B cell (primary cell): Measurements from ENCODE around the gene EDC3. TPM values are rescaled to one million over a fixed set of nuclear protein-coding genes. Genes with fewer than 3 reads are reported as not detected.

Experiments used
- ATAC-seq: fragments of 200-7000 bp; cut with Tn5 transposase; one replicate; pipeline ENCODE4 v1.10.0; 2021; ENCODE audit warnings: low read depth, mild to moderate bottlenecking, moderate number of reproducible peaks, moderate library complexity
- CTCF ChIA-PET: fragments of 350-600 bp; sonication (Branson Sonifier 250); formaldehyde crosslinking; loops from one replicate; lab custom pipeline; 2021; ENCODE audit warnings: antibody characterized with exemption, inconsistent platforms; lab: Charles Lee
- POLR2A ChIA-PET: fragments of 350-600 bp; sonication (Branson Sonifier 250); formaldehyde crosslinking; loops from one replicate; lab custom pipeline; 2021; ENCODE audit warnings: antibody characterized with exemption; lab: Charles Lee
- DNase-seq: peaks from one replicate; pipeline ENCODE4 v3.0.0; 2013
- H2AFZ ChIP-seq: 2 replicates; pipeline ENCODE4 v1.6.1; 2012; ENCODE audit warnings: mild to moderate bottlenecking, low read depth, low read length; ENCODE audit not compliant: insufficient read depth, poor library complexity, severe bottlenecking
- H3K27ac ChIP-seq, 2 donors: 1 replicate in 1 of 2; 2 replicates in 1 of 2; pipeline ENCODE4 v1.5.1; 2012 to 2013; ENCODE audit warnings: low read length in 2 of 2, mild to moderate bottlenecking in 2 of 2, moderate library complexity in 1 of 2
- H3K27me3 ChIP-seq, 4 experiments: fragments of 200-600 bp in 1 of 4; sonication (generic) in 1 of 4; replicated peaks in 1 of 4; 1 replicate in 2 of 4; 2 replicates in 2 of 4; pipeline versions ENCODE4 v1.6.1 to v1.7.0; 2013 to 2016; ENCODE audit warnings: low read length in 3 of 4, mild to moderate bottlenecking in 2 of 4, mixed read lengths in 1 of 4, moderate library complexity in 1 of 4; ENCODE audit not compliant: insufficient read depth in 4 of 4, control insufficient read depth in 3 of 4; ENCODE audit errors: control extremely low read depth in 1 of 4
- H3K36me3 ChIP-seq, 2 experiments: replicated peaks in 1 of 2; 1 replicate in 1 of 2; 2 replicates in 1 of 2; pipeline versions ENCODE4 v1.6.1 to v1.7.1; 2013; ENCODE audit warnings: low read length in 1 of 2; ENCODE audit not compliant: insufficient read depth in 2 of 2, control insufficient read depth in 1 of 2; ENCODE audit errors: control extremely low read depth in 1 of 2, extremely low read depth in 1 of 2
- H3K4me1 ChIP-seq, 2 donors: fragments of 200-600 bp in 1 of 2; sonication (generic) in 1 of 2; 1 replicate in 1 of 2; 2 replicates in 1 of 2; pipeline versions ENCODE4 v1.5.1 to v1.6.1; 2013 to 2017; ENCODE audit warnings: low read length in 2 of 2; ENCODE audit not compliant: control insufficient read depth in 2 of 2, insufficient read depth in 2 of 2
- H3K4me2 ChIP-seq: replicated peaks from 2 replicates; pipeline ENCODE3; 2012; ENCODE audit warnings: mild to moderate bottlenecking, low read depth, low read length; ENCODE audit not compliant: poor library complexity, severe bottlenecking
- H3K4me3 ChIP-seq, 5 experiments: fragments of 200-600 bp in 1 of 5; sonication (generic) in 1 of 5; 1 replicate in 3 of 5; 2 replicates in 2 of 5; pipeline versions ENCODE4 v1.5.1 to v1.7.0; 2011 to 2016; ENCODE audit warnings: low read length in 4 of 5, mild to moderate bottlenecking in 4 of 5, low read depth in 2 of 5, control low read depth in 1 of 5, moderate library complexity in 1 of 5; ENCODE audit not compliant: insufficient read depth in 1 of 5; ENCODE audit errors: control extremely low read depth in 1 of 5, extremely low read depth in 1 of 5
- H3K79me2 ChIP-seq: fragments of 200-600 bp; sonication (generic); one replicate; pipeline ENCODE4 v1.6.0; 2016; ENCODE audit warnings: low read length; ENCODE audit not compliant: control insufficient read depth, insufficient read depth
- H3K9ac ChIP-seq: fragments of 200-600 bp; sonication (generic); 2 replicates; pipeline ENCODE4 v1.6.1; 2017; ENCODE audit warnings: mild to moderate bottlenecking, low read length, moderate library complexity
- H3K9me3 ChIP-seq, 3 donors: one replicate each; pipeline versions ENCODE4 v1.6.1 to v1.7.1; 2013; ENCODE audit warnings: low read length in 2 of 3; ENCODE audit not compliant: control insufficient read depth in 2 of 3, insufficient read depth in 1 of 3; ENCODE audit errors: control extremely low read depth in 1 of 3
- H4K20me1 ChIP-seq: 2 replicates; pipeline ENCODE4 v1.6.0; 2012; ENCODE audit warnings: mild to moderate bottlenecking, low read length; ENCODE audit not compliant: insufficient read depth, control insufficient read depth, poor library complexity, severe bottlenecking
- H3K27ac Mint-ChIP-seq: one replicate; pipeline ENCODE4 v1.8.0; 2021; ENCODE audit warnings: mixed read lengths
- H3K27me3 Mint-ChIP-seq: one replicate; pipeline ENCODE4 v1.8.0; 2021; ENCODE audit warnings: mixed read lengths
- H3K4me1 Mint-ChIP-seq: one replicate; pipeline ENCODE4 v1.8.0; 2021; ENCODE audit warnings: mixed read lengths
- H3K4me3 Mint-ChIP-seq: one replicate; pipeline ENCODE4 v1.8.0; 2021; ENCODE audit warnings: mixed read lengths
- H3K9me3 Mint-ChIP-seq: one replicate; pipeline ENCODE4 v1.8.0; 2022; ENCODE audit warnings: mixed read lengths; ENCODE audit not compliant: insufficient read depth
- EZH2 ChIP-seq: IDR thresholded peaks from 2 replicates; pipeline ENCODE4 v1.6.1; 2012; ENCODE audit warnings: borderline replicate concordance, low read depth, mild to moderate bottlenecking, moderate library complexity, low read length; ENCODE audit not compliant: insufficient read depth, poor library complexity, severe bottlenecking
- WGBS: methylation state at CpG from one replicate; pipeline ENCODE4 v1.1.5; 2013; ENCODE audit warnings: missing lambda C conversion rate; ENCODE audit not compliant: insufficient coverage; 5-methylcytosine and 5-hydroxymethylcytosine counted together
- intact Hi-C: fragments of 100-400 bp; cut with micrococcal nuclease; formaldehyde crosslinking; loops from one replicate; pipeline ENCODE4 v1.10.0; 2022
- polyA plus RNA-seq: library from polyadenylated mRNA; depleted of rRNA; stranded (reverse); fragments of >200 nt; gene quantifications from 2 replicates; pipeline ENCODE4 v1.2.3, GENCODE V29; 2012
- total RNA-seq, 2 donors: library from RNA; stranded (reverse); fragments of 120-200 nt in 1 of 2; gene quantifications; 1 replicate in 1 of 2; 2 replicates in 1 of 2; pipeline versions ENCODE4 v1.2.3 to v1.2.4, GENCODE V29; 2013 to 2022
- TF ChIP-seq, protein P1 (sequence below): fragments of 200-600 bp; IDR thresholded peaks from one replicate; pipeline ENCODE4 v1.8.0; 2022; ENCODE audit warnings: antibody characterized with exemption, mild to moderate bottlenecking

The EDC3 gene
- total and polyA plus RNA-seq, 2 donors (not counting 1 experiment from before 2014, with no cell fraction given), result 16.9 to 55.4 TPM

DNA sequence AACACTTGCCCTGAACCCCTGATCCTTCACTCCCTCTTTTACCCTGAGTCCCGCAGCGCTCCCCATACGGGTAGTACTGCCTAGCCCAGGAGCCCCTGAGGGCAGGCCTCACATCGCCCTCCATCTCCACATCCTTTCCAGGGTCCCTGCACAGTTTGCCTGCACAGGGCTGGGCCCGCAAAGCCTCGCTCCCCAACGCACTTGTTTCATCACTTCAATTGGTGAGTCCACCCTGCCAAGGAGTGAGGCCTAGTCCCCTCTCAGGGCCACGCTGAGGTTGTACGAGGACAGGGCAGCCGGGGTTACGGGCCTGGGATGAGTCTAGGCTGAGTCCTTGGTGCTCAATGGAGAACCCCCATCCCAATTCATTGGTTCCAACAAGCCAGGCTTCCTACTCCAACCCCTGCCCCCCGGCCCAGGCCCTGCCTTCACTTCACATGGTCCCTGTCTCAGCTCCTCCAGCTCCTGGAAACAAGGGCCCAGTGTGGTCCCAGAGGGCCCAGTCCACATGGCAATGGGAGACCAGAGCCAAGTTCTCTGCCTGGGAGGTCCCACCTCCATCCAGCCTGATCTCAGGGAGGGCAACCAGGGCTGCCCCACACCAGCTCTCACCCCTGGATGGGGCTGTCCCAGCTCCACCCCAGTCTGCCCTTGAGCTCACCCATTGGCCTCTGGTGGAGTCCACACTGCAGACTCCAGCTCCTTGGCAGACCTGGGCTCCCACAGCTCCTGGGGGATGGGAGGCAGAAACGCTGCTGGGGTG, 92.6 kb downstream of the EDC3 start:
- H2AFZ ChIP-seq, result no peak overlapping the region
- H4K20me1 ChIP-seq, result no peaks in the 10 kb centered on the region
- 93% methylated on average over 13 of the region's 13 CpGs for WGBS
- no peaks in the 10 kb centered on the region for H3K36me3 ChIP-seq
- no peak overlapping the region for H3K9ac ChIP-seq
- H3K9me3 ChIP-seq, result no peaks in the 10 kb centered on the region
- H3K4me1 Mint-ChIP-seq, result peaks cover 10% of the 10 kb centered on the region
- CTCF ChIA-PET, result no interaction called here
- intact Hi-C loops, result no loop called here
- no peaks in the 10 kb centered on the region for H3K27me3 ChIP-seq
- DNase-seq (no peak), ATAC-seq (no peak)
- H3K27ac Mint-ChIP-seq, result no peak overlapping the region
- no peak overlapping the region for H3K4me2 ChIP-seq
- no peak for TF ChIP-seq EZH2
- TF ChIP-seq, protein P1, sequence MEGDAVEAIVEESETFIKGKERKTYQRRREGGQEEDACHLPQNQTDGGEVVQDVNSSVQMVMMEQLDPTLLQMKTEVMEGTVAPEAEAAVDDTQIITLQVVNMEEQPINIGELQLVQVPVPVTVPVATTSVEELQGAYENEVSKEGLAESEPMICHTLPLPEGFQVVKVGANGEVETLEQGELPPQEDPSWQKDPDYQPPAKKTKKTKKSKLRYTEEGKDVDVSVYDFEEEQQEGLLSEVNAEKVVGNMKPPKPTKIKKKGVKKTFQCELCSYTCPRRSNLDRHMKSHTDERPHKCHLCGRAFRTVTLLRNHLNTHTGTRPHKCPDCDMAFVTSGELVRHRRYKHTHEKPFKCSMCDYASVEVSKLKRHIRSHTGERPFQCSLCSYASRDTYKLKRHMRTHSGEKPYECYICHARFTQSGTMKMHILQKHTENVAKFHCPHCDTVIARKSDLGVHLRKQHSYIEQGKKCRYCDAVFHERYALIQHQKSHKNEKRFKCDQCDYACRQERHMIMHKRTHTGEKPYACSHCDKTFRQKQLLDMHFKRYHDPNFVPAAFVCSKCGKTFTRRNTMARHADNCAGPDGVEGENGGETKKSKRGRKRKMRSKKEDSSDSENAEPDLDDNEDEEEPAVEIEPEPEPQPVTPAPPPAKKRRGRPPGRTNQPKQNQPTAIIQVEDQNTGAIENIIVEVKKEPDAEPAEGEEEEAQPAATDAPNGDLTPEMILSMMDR, result no peak
- no peaks in the 10 kb centered on the region for H3K27me3 Mint-ChIP-seq
- H3K4me3 ChIP-seq, result no peak overlapping the region
- POLR2A ChIA-PET, result no interaction called here
- H3K27ac ChIP-seq, result no peak overlapping the region
- H3K4me3 Mint-ChIP-seq, result no peak overlapping the region
- H3K9me3 Mint-ChIP-seq, result no peaks in the 10 kb centered on the region
- H3K4me1 ChIP-seq, result peaks cover 3 to 10% of the 10 kb centered on the region in 2 donors
- H3K79me2 ChIP-seq, result peaks cover 7% of the 10 kb centered on the region

DNA sequence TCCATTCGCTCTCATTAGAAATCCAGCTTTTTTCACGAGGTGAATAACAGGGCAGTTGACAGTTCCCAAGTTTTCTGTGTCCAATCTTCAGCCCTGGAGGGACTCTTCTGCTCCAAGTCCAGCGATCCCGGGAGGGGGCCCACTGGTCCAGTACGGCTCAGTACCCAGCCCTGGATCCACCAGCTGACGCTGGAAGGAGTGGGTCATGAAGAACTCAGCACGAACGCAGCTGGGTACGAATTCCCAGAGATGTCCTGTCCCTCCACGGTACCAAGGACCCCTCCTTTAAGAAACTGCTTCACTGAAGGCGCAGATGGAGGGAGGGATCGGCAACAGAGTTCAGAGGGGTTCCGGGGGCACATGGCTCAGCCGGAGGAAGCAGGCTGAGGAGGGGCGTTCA, 96.7 kb downstream of the EDC3 start:
- no peak for DNase-seq
- Histone ChIP-seq H3K27me3 (no peaks in the 10 kb centered on the region), H4K20me1 (no peaks in the 10 kb centered on the region), H3K79me2 (peaks cover 7% of the 10 kb centered on the region), H3K27ac (no peak overlapping the region), H3K9ac (peak overlapping the region; percentile 85), H3K4me2 (peak overlapping the region; percentile 95), H3K36me3 (peaks cover 2 to 4% of the 10 kb centered on the region in 2 experiments), H3K4me3 (peak overlapping the region; percentile 40 to 93 (median 75)), H3K9me3 (no peaks in the 10 kb centered on the region), H3K4me1 (peaks cover 3 to 15% of the 10 kb centered on the region in 2 donors), H2AFZ (peak overlapping the region; percentile 99)
- 97% methylated on average over 15 of the region's 15 CpGs for WGBS
- ATAC-seq, result no peak
- Mint-ChIP-seq H3K27me3 (no peaks in the 10 kb centered on the region), H3K9me3 (no peaks in the 10 kb centered on the region), H3K4me3 (peak overlapping the region; percentile 100), H3K4me1 (peaks cover 14% of the 10 kb centered on the region), H3K27ac (peak overlapping the region; percentile 20)
- TF ChIP-seq, protein P1, result no peak
- no peak for TF ChIP-seq EZH2
- CTCF ChIA-PET, result interaction anchor here (0.6 to 1.3 kb wide), 5 partner anchors 22 to 224 kb away, joined by 3 to 4 read pairs (median 3); no protein-coding TSS in a partner anchor
- intact Hi-C loops, result loop anchor here (2.0 kb wide), 1 partner anchor 138 kb away; the partner anchor contains the start of gene UBL7
- POLR2A ChIA-PET, result interaction anchor here (0.6 kb wide), 1 partner anchor 58 kb away, joined by 4 read pairs; the partner anchor contains the start of gene ARID3B
